Psoas muscle (tissue), 8 donors: Measurements from ENCODE around the gene ERCC6L2. TPM values are rescaled to one million over a fixed set of nuclear protein-coding genes. Genes with fewer than 3 reads are reported as not detected.

Experiments used
- ATAC-seq, 4 donors: fragments of 200-7000 bp; cut with Tn5 transposase; one replicate each; pipeline ENCODE4 v1.9.1; 2020; ENCODE audit warnings: moderate library complexity in 3 of 4, mild to moderate bottlenecking in 2 of 4
- DNase-seq, 2 donors: peaks; one replicate each; pipeline ENCODE4 v3.0.0-alpha.2; 2020
- H3K27ac ChIP-seq: fragments of 200-600 bp; one replicate; pipeline ENCODE4 v1.8.0; 2022
- H3K27me3 ChIP-seq, 3 donors: fragments of 200-600 bp in 1 of 3; one replicate each; pipeline versions ENCODE4 v1.6.1 to v1.8.0; 2013 to 2022; ENCODE audit warnings: low read length in 2 of 3, mild to moderate bottlenecking in 2 of 3, moderate library complexity in 1 of 3; ENCODE audit not compliant: insufficient read depth in 3 of 3
- H3K36me3 ChIP-seq, 2 donors: fragments of 200-600 bp in 1 of 2; one replicate each; pipeline versions ENCODE4 v1.6.1 to v1.8.0; 2013 to 2022; ENCODE audit warnings: low read depth in 1 of 2, mild to moderate bottlenecking in 1 of 2, moderate library complexity in 1 of 2; ENCODE audit not compliant: insufficient read depth in 1 of 2
- H3K4me1 ChIP-seq: fragments of 200-600 bp; one replicate; pipeline ENCODE4 v1.8.0; 2022
- H3K4me3 ChIP-seq: fragments of 200-600 bp; one replicate; pipeline ENCODE4 v1.8.0; 2022; ENCODE audit warnings: mild to moderate bottlenecking
- H3K9me3 ChIP-seq: fragments of 200-600 bp; one replicate; pipeline ENCODE4 v1.8.0; 2022
- WGBS, 3 donors: extraction: QIAGEN DNeasy Blood & Tissue Kit; methylation state at CpG; one replicate each; pipeline versions ENCODE4 v1.1.6 to v1.1.7; 2013; 5-methylcytosine and 5-hydroxymethylcytosine counted together
- intact Hi-C, 2 donors: fragments of 100-400 bp; cut with DNase I; formaldehyde crosslinking; loops; one replicate each; pipeline versions ENCODE4 v1.11.0 to v1.14.2; 2022
- polyA plus RNA-seq, 3 donors: library from polyadenylated mRNA; stranded (reverse); fragments of 200-250 nt; gene quantifications; one replicate each; pipeline ENCODE4 v1.2.3, GENCODE V29; 2013
- total RNA-seq, 4 donors: library from RNA; stranded (reverse); fragmentation: NEBNext Ultra II Directional in 2 of 4; extraction: Animal tissue kit (Norgen Biotek cat#: 25700) in 2 of 4; gene quantifications; one replicate each; pipeline versions ENCODE4 v1.2.1 to v1.2.4, GENCODE V29; 2021 to 2023
- TF ChIP-seq, protein P1 (sequence below): fragments of 200-600 bp; IDR thresholded peaks from one replicate; pipeline ENCODE4 v1.8.0; 2022; ENCODE audit warnings: antibody characterized with exemption
- donor health status: healthy with polysubstance abuse.
- donor health status: DM: no; HTN: no; CAD: no; lungs with moderate emphysema.
- donor health status: Bipolar disorder and iron deficiency.
- donor health status: healthy.
- donor health status: DM: yes; HTN: yes; CAD: no.
- donor health status: DM: no; HTN: no; CAD: no.
- donor health status: DM: no; HTN: no; CAD: no.
- donor health status: DM: yes; HTN: yes; CAD: no.

The ERCC6L2 gene
- total and polyA plus RNA-seq, 7 donors = 6.9 to 27.1 (median 19.8) TPM

- Histone ChIP-seq H3K27me3 (no peaks in the 10 kb centered on the region), H3K36me3 (no peaks in the 10 kb centered on the region), H3K4me3 (no peak overlapping the region), H3K9me3 (no peaks in the 10 kb centered on the region), H3K27ac (no peak overlapping the region), H3K4me1 (no peaks in the 10 kb centered on the region)
- TF ChIP-seq, protein P1, sequence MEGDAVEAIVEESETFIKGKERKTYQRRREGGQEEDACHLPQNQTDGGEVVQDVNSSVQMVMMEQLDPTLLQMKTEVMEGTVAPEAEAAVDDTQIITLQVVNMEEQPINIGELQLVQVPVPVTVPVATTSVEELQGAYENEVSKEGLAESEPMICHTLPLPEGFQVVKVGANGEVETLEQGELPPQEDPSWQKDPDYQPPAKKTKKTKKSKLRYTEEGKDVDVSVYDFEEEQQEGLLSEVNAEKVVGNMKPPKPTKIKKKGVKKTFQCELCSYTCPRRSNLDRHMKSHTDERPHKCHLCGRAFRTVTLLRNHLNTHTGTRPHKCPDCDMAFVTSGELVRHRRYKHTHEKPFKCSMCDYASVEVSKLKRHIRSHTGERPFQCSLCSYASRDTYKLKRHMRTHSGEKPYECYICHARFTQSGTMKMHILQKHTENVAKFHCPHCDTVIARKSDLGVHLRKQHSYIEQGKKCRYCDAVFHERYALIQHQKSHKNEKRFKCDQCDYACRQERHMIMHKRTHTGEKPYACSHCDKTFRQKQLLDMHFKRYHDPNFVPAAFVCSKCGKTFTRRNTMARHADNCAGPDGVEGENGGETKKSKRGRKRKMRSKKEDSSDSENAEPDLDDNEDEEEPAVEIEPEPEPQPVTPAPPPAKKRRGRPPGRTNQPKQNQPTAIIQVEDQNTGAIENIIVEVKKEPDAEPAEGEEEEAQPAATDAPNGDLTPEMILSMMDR = no peak
- DNase-seq (no peak), ATAC-seq (no peak)
- intact Hi-C loops = loop anchor here in 1 of 2 donors (10.0 kb wide), 1 partner anchor 108 kb away; no protein-coding TSS in a partner anchor
- WGBS, 3 donors = 61 to 70% (median 67%) methylated on average over 7 of the region's 7 CpGs
Measured at GRCh38 chr9:95852059-95853032, 23.1 kb upstream of the ERCC6L2 start.

DNA sequence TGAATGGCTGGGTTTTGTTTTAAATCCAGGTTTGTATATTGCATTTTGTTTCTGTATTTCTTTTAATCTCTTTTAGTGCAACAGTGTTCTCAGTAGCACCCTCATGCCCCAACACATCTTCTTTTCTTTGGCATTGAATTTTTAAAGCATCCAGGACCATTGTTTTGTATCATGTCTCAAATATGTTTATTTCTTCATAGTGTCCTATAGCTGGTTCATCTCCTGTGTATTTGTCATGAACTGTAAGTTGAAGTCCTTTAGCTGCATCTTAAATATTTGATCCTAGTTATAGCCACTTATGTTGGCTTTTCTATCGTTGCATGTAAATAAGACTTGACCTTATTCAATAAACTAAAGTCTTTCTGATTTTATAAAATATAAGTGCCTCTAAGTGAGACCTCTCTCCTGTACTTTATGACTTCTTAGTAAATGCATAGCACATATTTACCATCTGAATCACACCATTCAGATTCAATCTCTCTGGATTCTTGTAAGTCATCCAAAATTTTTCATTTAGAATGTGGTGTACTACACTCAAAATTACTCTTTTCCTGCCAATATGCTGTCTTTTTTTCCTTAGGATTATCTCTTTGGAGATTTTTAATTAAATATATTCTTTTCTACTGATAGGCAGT lies 21.0 kb upstream of the ERCC6L2 start:
- Histone ChIP-seq H3K27ac (no peak overlapping the region), H3K9me3 (no peaks in the 10 kb centered on the region), H3K27me3 (no peaks in the 10 kb centered on the region), H3K4me3 (no peak overlapping the region), H3K36me3 (no peaks in the 10 kb centered on the region), H3K4me1 (no peaks in the 10 kb centered on the region)
- intact Hi-C loops = loop anchor here in 1 of 2 donors (10.0 kb wide), 1 partner anchor 110 kb away; no protein-coding TSS in a partner anchor
- ATAC-seq (no peak), DNase-seq (no peak)
- TF ChIP-seq, protein P1 = no peak
- 43 to 58% (median 50%) methylated on average over 1 of the region's 1 CpG for WGBS, 3 donors

DNA sequence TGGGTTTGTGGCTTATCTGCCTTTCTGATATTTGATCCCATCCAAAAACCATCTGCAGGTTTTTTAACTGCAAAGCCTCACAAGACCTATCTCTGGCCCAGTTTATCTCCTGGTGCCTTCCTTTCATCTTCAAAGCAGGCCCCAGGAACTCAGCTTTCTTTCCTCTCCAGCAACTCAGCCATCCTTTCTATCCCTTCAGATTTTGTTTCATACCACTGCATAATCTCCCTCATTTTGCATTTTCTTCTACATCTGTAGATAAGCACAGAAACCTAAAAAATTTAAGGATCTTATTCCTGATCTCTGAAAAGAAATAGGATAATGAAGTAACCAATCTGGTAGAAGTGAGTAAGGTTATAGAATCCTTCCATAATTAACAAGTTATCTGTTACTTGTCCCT lies 19.5 kb upstream of the ERCC6L2 start:
- DNase-seq (no peak), ATAC-seq (no peak)
- Histone ChIP-seq H3K27ac (no peak overlapping the region), H3K9me3 (no peaks in the 10 kb centered on the region), H3K4me3 (no peak overlapping the region), H3K4me1 (no peaks in the 10 kb centered on the region), H3K36me3 (no peaks in the 10 kb centered on the region), H3K27me3 (no peaks in the 10 kb centered on the region)
- intact Hi-C loops = loop anchor here in 1 of 2 donors (10.0 kb wide), 1 partner anchor 111 kb away; no protein-coding TSS in a partner anchor
- TF ChIP-seq, protein P1 = no peak

DNA sequence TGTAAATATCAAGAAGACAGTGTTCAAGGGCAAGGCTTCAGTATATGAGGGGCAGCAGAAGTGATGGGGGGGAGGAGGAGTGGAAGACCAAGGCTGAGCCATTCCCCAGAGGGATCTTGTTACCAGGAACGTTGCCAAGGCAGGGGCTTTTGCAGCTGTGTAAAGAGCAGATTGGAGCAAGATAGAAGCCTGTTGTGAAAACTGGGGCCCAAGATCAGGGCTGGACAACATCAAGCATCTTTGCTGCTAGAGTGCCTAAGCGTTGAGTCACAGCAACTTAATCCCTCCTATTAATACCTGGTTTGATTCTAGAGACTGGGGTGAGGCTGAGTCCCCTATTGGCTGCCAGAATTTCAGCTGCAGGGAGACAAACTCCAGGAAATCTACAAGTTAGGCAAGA lies 18.4 kb upstream of the ERCC6L2 start:
- ATAC-seq (no peak), DNase-seq (no peak)
- Histone ChIP-seq H3K36me3 (no peaks in the 10 kb centered on the region), H3K27me3 (no peaks in the 10 kb centered on the region), H3K4me1 (no peaks in the 10 kb centered on the region), H3K4me3 (no peak overlapping the region), H3K9me3 (no peaks in the 10 kb centered on the region), H3K27ac (no peak overlapping the region)
- intact Hi-C loops = loop anchor here in 1 of 2 donors (10.0 kb wide), 1 partner anchor 112 kb away; no protein-coding TSS in a partner anchor
- TF ChIP-seq, protein P1 = no peak
- WGBS, 3 donors = 22 to 28% (median 26%) methylated on average over 2 of the region's 2 CpGs
